HG03064 (cell line): ENCODE results near the gene NR1D2.
A peak's percentile ranks its signal among the peaks of the same experiment; 100 is the strongest.
"Not testable (repeated sequence)": the region's sequence is repeated elsewhere in the genome, so short reads cannot be mapped to it uniquely, and the experiment has no call there.

Experiments used
- ATAC-seq: cut with Tn5 transposase; IDR thresholded peaks from one replicate; pipeline ENCODE4 v1.9.1; 2021; ENCODE audit warnings: low read depth; ENCODE audit not compliant: unreplicated experiment

Gene NR1D2

GRCh38 chr3:23944861-23945662 is at the start of gene NR1D2:
TSS of gene NR1D2 (plus strand) at chr3:23945286. CDS start at chr3:23945579, 293 bp downstream.
- ATAC-seq: peak; percentile 63

GRCh38 chr3:23900744-23901143 is 44.3 kb upstream of the NR1D2 start:
- ATAC-seq: no peak

- no peak for ATAC-seq
Observed at GRCh38 chr3:23904545-23904944, 40.5 kb upstream of the NR1D2 start.

GRCh38 chr3:23909341-23909740 is 35.7 kb upstream of the NR1D2 start:
- no peak for ATAC-seq

- ATAC-seq: no peak
Observed at GRCh38 chr3:23911397-23911796, 33.7 kb upstream of the NR1D2 start.

GRCh38 chr3:23912335-23912734 is 32.8 kb upstream of the NR1D2 start:
- not testable (repeated sequence) for ATAC-seq

- ATAC-seq: no peak
Observed at GRCh38 chr3:23913182-23913581, 31.9 kb upstream of the NR1D2 start.

- no peak for ATAC-seq
Observed at GRCh38 chr3:23913873-23914743, 31.0 kb upstream of the NR1D2 start.

GRCh38 chr3:23915537-23916108 is 29.5 kb upstream of the NR1D2 start:
- ATAC-seq: no peak

GRCh38 chr3:23916152-23916885 is 28.8 kb upstream of the NR1D2 start:
- peak; percentile 43 for ATAC-seq

- ATAC-seq: peak; percentile 95
Observed at GRCh38 chr3:23916886-23917678, 28.0 kb upstream of the NR1D2 start, which contains the start of the genes NKIRAS1 and RPL15. TSS of gene NKIRAS1 (minus strand) at chr3:23916990. CDS start at chr3:23910904, 6,086 bp downstream. TSS of gene RPL15 (plus strand) at chr3:23917132. CDS start at chr3:23917860, 728 bp downstream.

- ATAC-seq: peak; percentile 18
Observed at GRCh38 chr3:23917679-23918303, 27.3 kb upstream of the NR1D2 start.

- ATAC-seq: not testable (repeated sequence)
Observed at GRCh38 chr3:23918331-23918730, 26.8 kb upstream of the NR1D2 start.

GRCh38 chr3:23919628-23920027 is 25.5 kb upstream of the NR1D2 start:
- no peak for ATAC-seq

- ATAC-seq: no peak
Observed at GRCh38 chr3:23920151-23920655, 24.9 kb upstream of the NR1D2 start.

GRCh38 chr3:23921052-23921511 is 24.0 kb upstream of the NR1D2 start:
- no peak for ATAC-seq

GRCh38 chr3:23923786-23924185 is 21.3 kb upstream of the NR1D2 start:
- ATAC-seq: no peak

GRCh38 chr3:23926246-23926645 is 18.8 kb upstream of the NR1D2 start:
- no peak for ATAC-seq

- no peak for ATAC-seq
Observed at GRCh38 chr3:23926736-23927135, 18.4 kb upstream of the NR1D2 start.
